Aorta (tissue), 5 donors: ENCODE measurements around the gene LAMTOR1. TPM values are rescaled to one million over a fixed set of nuclear protein-coding genes. Genes with fewer than 3 reads are reported as not detected.

Source experiments
- ATAC-seq: fragments of 200-7000 bp; cut with Tn5 transposase; one replicate; pipeline ENCODE4 v1.9.1; 2022; ENCODE audit warnings: moderate library complexity; ENCODE audit not compliant: low FRiP score
- DNase-seq, 2 donors: peaks; one replicate each; pipeline ENCODE4 v3.0.0-alpha.2; 2020
- H3K27ac ChIP-seq, 2 donors: one replicate each; pipeline ENCODE4 v1.5.1; 2013; ENCODE audit warnings: low read length in 2 of 2, mild to moderate bottlenecking in 2 of 2, moderate library complexity in 2 of 2, control low read depth in 1 of 2, inconsistent platforms in 1 of 2, low read depth in 1 of 2
- H3K27me3 ChIP-seq, 2 donors: one replicate each; pipeline ENCODE4 v1.6.1; 2013; ENCODE audit warnings: control low read depth in 1 of 2, low read length in 1 of 2, mild to moderate bottlenecking in 1 of 2, moderate library complexity in 1 of 2; ENCODE audit not compliant: insufficient read depth in 2 of 2, control insufficient read depth in 1 of 2
- H3K36me3 ChIP-seq, 2 donors: one replicate each; pipeline ENCODE4 v1.6.1; 2013; ENCODE audit warnings: control low read depth in 1 of 2, low read length in 1 of 2, mild to moderate bottlenecking in 1 of 2; ENCODE audit not compliant: insufficient read depth in 2 of 2, control insufficient read depth in 1 of 2
- H3K4me1 ChIP-seq, 2 donors: one replicate each; pipeline ENCODE4 v1.6.1; 2013; ENCODE audit warnings: low read length in 2 of 2, control low read depth in 1 of 2, mild to moderate bottlenecking in 1 of 2, moderate library complexity in 1 of 2; ENCODE audit not compliant: insufficient read depth in 2 of 2, control insufficient read depth in 1 of 2
- H3K4me3 ChIP-seq, 2 donors: one replicate each; pipeline ENCODE4 v1.5.1; 2013; ENCODE audit warnings: low read length in 2 of 2, control low read depth in 1 of 2, mild to moderate bottlenecking in 1 of 2
- H3K9me3 ChIP-seq: one replicate; pipeline ENCODE4 v1.6.1; 2013; ENCODE audit warnings: mild to moderate bottlenecking, low read length; ENCODE audit not compliant: control insufficient read depth
- whole genome bisulfite sequencing, 2 donors: extraction: QIAGEN DNeasy Blood & Tissue Kit; methylation state at CpG; one replicate each; pipeline ENCODE4 v1.1.7; 2013; 5-methylcytosine and 5-hydroxymethylcytosine counted together
- intact Hi-C, 2 donors: fragments of 100-400 bp; cut with DNase I; formaldehyde crosslinking; loops; one replicate each; pipeline versions ENCODE4 v1.14.2 to v1.15.0; 2022
- polyA plus RNA-seq, 2 donors: library from polyadenylated mRNA; stranded (reverse); fragments of 200-250 nt; gene quantifications; one replicate each; pipeline ENCODE4 v1.2.3, GENCODE V29; 2013
- total RNA-seq, 2 donors: library from RNA; stranded (reverse); fragmentation: NEBNext Ultra II Directional; extraction: Animal tissue kit (Norgen Biotek cat#: 25700); gene quantifications; one replicate each; pipeline ENCODE4 v1.2.1, GENCODE V29; 2021
- donor health status: healthy with polysubstance abuse.
- donor health status: Bipolar disorder and iron deficiency.
- donor health status: DM: no; HTN: no; CAD: no.
- donor health status: DM: no; HTN: no; CAD: no.
- donor health status: DM: yes; HTN: yes; CAD: no.

The LAMTOR1 gene
- total and polyA plus RNA-seq, 4 donors: 61.1 to 160 (median 81.4) TPM

DNA sequence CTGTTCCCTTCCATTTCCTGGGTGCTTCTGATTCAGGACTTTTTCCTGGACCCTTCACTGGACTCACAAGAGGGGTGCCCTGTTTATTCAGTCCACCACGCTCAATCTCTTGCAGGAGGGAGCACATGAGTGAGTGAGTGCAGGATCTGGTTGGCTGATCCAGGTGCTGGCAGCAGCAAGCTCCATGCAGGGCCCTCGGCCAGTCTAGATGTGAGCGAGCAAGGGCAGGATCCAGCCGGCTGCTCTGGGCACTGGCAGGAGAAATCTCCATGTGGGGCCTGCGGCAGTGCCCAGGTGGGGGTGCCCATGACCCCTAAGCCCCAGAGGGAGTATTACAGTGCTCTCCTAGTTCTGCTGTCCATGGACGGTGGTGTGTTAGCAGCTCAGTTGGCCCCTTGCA lies 20.9 kb upstream of the LAMTOR1 start:
- intact Hi-C loops: no loop called here
- WGBS, 2 donors: 54 to 58% methylated on average over 6 of the region's 6 CpGs
- no peak for ATAC-seq

DNA sequence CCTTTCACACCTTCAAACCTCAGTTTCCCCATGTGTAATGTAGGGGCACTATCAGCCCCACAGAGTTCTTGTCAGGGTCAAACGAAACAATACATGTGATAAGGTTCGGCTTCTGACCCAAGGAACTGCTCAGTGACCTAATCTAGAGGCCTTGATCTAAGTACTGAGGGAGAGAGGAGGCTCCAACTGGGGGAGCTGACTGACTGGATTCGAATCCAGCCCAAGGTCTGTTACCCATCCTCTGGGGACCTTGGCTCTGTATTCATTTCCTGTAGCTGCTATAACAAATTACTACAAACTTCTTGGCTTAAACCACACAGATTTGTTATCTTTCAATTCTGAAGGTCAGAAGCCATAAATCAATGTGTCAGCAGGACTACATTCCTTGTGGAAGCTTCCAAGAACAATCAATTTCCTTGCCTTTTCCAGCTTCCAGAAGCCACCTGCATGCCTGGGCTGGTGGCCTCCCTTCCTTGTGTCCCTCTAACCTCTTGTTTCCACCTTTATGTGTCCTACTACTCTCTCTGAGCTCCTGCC lies 20.1 kb upstream of the LAMTOR1 start:
- ATAC-seq (no peak), DNase-seq (no peak)
- Histone ChIP-seq H3K4me3 (no peak overlapping the region), H3K36me3 (no peaks in the 10 kb centered on the region), H3K27ac (no peak overlapping the region), H3K27me3 (peaks cover 0 to 2% of the 10 kb centered on the region in 2 donors), H3K4me1 (no peaks in the 10 kb centered on the region), H3K9me3 (no peaks in the 10 kb centered on the region)
- intact Hi-C loops: no loop called here
- 57 to 64% methylated on average over 3 of the region's 3 CpGs for WGBS, 2 donors

More for the DNA sequence above, 20.9 kb upstream of the LAMTOR1 start:
- Histone ChIP-seq H3K27me3 (peaks cover 0 to 2% of the 10 kb centered on the region in 2 donors), H3K9me3 (no peaks in the 10 kb centered on the region), H3K4me3 (no peak overlapping the region), H3K36me3 (no peaks in the 10 kb centered on the region), H3K27ac (no peak overlapping the region), H3K4me1 (no peaks in the 10 kb centered on the region)
- no peak for DNase-seq

DNA sequence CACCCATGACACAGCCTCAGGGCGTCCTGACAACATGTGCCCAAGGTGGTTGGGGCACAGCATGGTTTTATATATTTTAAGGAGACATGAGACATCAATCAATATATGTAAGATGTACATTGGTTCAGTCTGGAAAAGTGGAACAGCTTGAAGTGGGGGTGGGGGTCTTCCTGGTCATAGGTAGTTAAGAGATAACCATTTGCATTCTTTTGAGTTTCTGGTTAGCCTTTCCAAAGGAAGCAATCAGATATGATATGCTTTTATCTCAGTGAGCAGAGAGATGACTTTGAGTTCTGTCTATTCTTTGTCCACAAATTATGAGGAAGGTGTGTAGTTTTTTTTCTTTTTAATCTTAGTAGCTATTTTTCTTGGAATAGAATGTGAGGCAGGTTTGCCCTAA lies 19.5 kb upstream of the LAMTOR1 start:
- Histone ChIP-seq H3K27me3 (peaks cover 0 to 2% of the 10 kb centered on the region in 2 donors), H3K4me1 (no peaks in the 10 kb centered on the region), H3K36me3 (no peaks in the 10 kb centered on the region), H3K9me3 (no peaks in the 10 kb centered on the region), H3K4me3 (no peak overlapping the region), H3K27ac (no peak overlapping the region)
- 80 to 91% methylated on average over 1 of the region's 1 CpG for WGBS, 2 donors
- no peak for DNase-seq
- intact Hi-C loops: no loop called here
- ATAC-seq: no peak

DNA sequence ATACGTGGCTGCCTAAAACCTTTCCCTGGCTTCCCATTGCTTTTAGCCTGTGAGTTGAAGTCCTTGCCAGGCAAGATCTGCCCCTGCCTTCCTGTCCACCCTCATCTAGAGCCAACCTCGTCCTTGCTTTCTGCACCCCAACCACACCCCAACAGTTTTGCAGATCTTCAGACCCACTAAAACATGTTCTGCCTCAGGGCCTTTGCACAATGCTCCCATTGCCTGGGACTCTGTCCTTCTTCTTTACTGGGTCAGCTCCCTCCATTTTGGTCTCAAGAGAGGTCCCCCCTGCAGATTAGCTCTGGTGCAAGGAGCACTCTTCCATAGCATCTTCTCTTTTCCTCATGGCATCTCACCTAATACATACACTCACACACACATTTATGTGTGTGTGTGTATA lies 17.8 kb upstream of the LAMTOR1 start:
- Histone ChIP-seq H3K27me3 (peaks cover 0 to 2% of the 10 kb centered on the region in 2 donors), H3K9me3 (no peaks in the 10 kb centered on the region), H3K4me3 (no peak overlapping the region), H3K4me1 (no peaks in the 10 kb centered on the region), H3K36me3 (no peaks in the 10 kb centered on the region), H3K27ac (no peak overlapping the region)
- intact Hi-C loops: no loop called here
- WGBS, 2 donors: 68 to 83% methylated on average over 2 of the region's 2 CpGs
- ATAC-seq: no peak
- DNase-seq: no peak

DNA sequence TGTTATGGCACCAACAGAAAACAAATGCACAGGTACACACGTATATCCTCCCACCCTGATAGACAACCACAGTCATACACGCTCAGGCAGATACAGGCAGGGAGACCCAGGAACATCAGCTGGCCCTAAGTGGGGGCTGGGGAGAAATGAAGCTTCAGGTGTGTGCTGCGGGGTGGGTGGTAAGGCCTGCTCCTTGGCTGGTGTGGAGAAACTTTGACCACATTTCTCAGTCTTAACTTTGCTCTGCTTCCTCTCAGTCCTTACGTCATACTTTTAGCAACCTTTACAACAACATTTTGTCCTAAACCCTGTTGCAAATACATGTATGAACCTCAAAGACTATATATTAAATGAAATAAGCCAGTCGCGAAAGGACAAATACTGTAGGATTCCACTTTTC lies 16.1 kb upstream of the LAMTOR1 start:
- WGBS, 2 donors: 76 to 79% methylated on average over 6 of the region's 6 CpGs
- DNase-seq: no peak
- H3K36me3 ChIP-seq: no peaks in the 10 kb centered on the region
- ATAC-seq: no peak
- no peak overlapping the region for H3K4me3 ChIP-seq
- peaks cover 0 to 2% of the 10 kb centered on the region in 2 donors for H3K27me3 ChIP-seq
- no peaks in the 10 kb centered on the region for H3K9me3 ChIP-seq
- H3K27ac ChIP-seq: no peak overlapping the region
- intact Hi-C loops: loop anchor here in 1 of 2 donors (10.0 kb wide), 1 partner anchor 116 kb away; no protein-coding TSS in a partner anchor
- no peaks in the 10 kb centered on the region for H3K4me1 ChIP-seq

DNA sequence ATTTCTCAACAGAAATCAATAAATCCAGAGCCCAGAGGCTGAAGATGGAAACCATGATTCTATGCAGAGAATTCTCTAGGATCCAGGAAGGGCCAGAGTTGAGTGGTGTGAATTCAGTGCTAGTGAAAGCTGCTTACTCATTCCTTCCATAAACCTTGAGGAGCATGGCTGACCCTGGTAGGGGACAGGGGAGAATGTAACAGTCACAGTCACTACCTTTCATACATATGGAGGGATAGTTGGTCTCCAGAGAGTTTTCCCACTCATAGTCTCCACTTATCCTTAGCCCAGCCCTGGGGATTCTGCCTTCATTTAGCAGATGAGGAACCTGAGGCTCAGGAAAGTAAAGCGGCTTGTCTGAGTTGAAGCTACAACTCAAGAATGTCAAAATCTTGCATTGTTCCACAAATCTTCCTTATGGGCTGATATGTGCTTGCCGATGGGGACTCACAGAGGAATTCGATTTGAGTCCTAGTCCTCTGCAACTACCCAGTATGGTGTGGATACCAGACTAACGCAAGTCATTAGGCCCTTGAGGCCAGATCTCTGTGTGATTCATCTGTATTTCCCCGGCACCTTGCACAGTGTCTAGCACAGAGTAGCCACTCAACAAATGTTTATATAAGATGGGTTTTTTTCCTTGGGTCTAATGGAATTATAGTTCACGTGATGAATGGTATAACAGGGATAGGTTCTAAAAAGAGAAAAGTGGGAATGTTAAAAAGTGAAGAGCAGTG lies 13.1 kb upstream of the LAMTOR1 start:
- Histone ChIP-seq H3K4me3 (no peak overlapping the region), H3K27me3 (no peaks in the 10 kb centered on the region), H3K36me3 (no peaks in the 10 kb centered on the region), H3K9me3 (no peaks in the 10 kb centered on the region), H3K4me1 (no peaks in the 10 kb centered on the region), H3K27ac (no peak overlapping the region)
- ATAC-seq (no peak), DNase-seq (no peak)
- 91 to 93% methylated on average over 6 of the region's 6 CpGs for WGBS, 2 donors
- intact Hi-C loops: loop anchor here in 1 of 2 donors (10.0 kb wide), 1 partner anchor 119 kb away; no protein-coding TSS in a partner anchor

DNA sequence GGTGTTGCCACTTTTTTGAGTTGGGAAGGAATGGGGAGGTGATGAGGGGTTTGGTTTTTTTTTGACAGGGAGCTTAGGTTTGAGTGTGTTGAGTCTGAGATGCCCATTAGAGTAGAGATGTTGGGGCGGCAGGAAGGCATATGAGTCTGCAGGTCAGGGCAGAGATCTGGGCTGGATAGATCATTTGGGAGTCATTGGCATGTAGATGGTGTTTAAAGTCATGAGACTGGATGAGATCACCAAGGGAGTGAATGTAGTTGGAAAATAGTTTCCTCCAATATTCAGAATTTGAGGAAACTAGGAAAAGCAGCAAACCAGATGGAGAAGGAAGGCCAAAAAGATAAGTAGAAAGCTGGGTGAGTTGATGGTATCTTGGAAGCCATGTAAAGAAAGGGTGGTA lies 11.5 kb upstream of the LAMTOR1 start:
- no peak overlapping the region for H3K4me3 ChIP-seq
- WGBS, 2 donors: 97 to 100% methylated on average over 1 of the region's 1 CpG
- DNase-seq (no peak), ATAC-seq (no peak)
- H3K9me3 ChIP-seq: no peaks in the 10 kb centered on the region
- H3K27me3 ChIP-seq: no peaks in the 10 kb centered on the region
- no peaks in the 10 kb centered on the region for H3K36me3 ChIP-seq
- no peaks in the 10 kb centered on the region for H3K4me1 ChIP-seq
- no peak overlapping the region for H3K27ac ChIP-seq
- intact Hi-C loops: loop anchor here in 1 of 2 donors (10.0 kb wide), 1 partner anchor 120 kb away; no protein-coding TSS in a partner anchor

DNA sequence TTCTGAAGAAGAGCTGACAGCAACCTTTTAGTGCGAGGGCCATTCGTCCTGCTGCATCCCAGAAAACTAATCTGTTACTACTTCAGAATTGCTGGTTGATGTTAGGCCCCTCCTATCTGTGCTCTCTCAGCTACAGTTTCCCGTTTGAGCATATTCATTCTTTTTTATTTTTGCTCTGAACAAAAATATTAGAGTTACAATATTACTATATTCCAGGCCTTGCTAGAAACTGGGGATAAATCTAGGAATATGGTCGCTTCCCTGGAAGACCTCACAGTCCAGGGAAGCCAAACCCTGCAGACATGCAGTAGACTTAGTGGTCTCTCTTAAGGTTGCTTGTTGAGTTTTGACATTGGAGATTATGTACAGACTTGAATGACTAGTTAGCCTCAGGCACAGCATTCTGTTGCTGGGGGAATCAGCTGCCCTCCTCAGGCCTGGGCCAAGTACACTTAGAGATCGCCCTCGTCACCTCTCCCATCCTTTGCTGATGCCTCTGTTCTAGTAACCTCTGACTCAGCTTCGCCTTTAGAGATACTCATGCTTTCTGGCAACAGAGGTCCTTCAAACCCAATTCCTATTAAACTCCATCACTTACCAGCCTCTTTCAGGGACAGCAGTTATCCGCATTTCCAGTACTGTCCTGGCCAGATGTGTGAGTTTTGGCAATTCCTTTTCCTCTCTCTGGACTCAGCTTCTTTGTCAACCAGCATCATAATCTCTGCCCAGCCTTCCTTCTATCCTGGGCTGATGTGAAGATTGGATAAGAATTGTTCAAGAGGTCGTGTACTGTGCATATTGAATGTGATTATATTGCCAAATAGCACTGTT lies 10.1 kb upstream of the LAMTOR1 start:
- no peaks in the 10 kb centered on the region for H3K4me1 ChIP-seq
- H3K27ac ChIP-seq: peak overlapping the region in 1 of 2 donors; percentile 73
- no peak for ATAC-seq
- 65% methylated on average over 9 of the region's 9 CpGs for WGBS, 2 donors
- H3K9me3 ChIP-seq: no peaks in the 10 kb centered on the region
- no peaks in the 10 kb centered on the region for H3K36me3 ChIP-seq
- no peaks in the 10 kb centered on the region for H3K27me3 ChIP-seq
- H3K4me3 ChIP-seq: no peak overlapping the region
- intact Hi-C loops: loop anchor here (1.0 to 10.0 kb wide), 3 partner anchors 10 to 184 kb away; partner anchors contain the start of genes LAMTOR1 (in 1 of the 2), RNF121 (in 1 of the 2) and XNDC1N (in 1 of the 2)
- DNase-seq: no peak
